Liver (tissue), 9 donors: ENCODE results near the gene ZSWIM4. TPM values are rescaled to one million over a fixed set of nuclear protein-coding genes. Genes with fewer than 3 reads are reported as not detected.

Source experiments
- DNase-seq: peaks from one replicate; pipeline ENCODE4 v3.0.0-alpha.2; 2017; ENCODE audit warnings: low spot score
- H3K27ac ChIP-seq, 2 donors: one replicate each; pipeline ENCODE4 v1.7.0; 2013; ENCODE audit warnings: inconsistent platforms in 2 of 2, low read length in 2 of 2, control low read depth in 1 of 2, low read depth in 1 of 2, mild to moderate bottlenecking in 1 of 2
- H3K27me3 ChIP-seq, 4 donors: one replicate each; pipeline versions ENCODE4 v1.6.1 to v1.7.0; 2013; ENCODE audit warnings: low read length in 3 of 4, inconsistent platforms in 1 of 4, mild to moderate bottlenecking in 1 of 4, moderate library complexity in 1 of 4; ENCODE audit not compliant: control insufficient read depth in 4 of 4, insufficient read depth in 4 of 4
- H3K36me3 ChIP-seq, 4 donors: one replicate each; pipeline versions ENCODE4 v1.6.1 to v1.7.0; 2013; ENCODE audit warnings: low read length in 3 of 4, mild to moderate bottlenecking in 3 of 4, low read depth in 1 of 4, moderate library complexity in 1 of 4; ENCODE audit not compliant: control insufficient read depth in 4 of 4, insufficient read depth in 3 of 4
- H3K4me1 ChIP-seq, 4 donors: one replicate each; pipeline versions ENCODE4 v1.6.1 to v1.7.0; 2013; ENCODE audit warnings: low read length in 3 of 4, mild to moderate bottlenecking in 3 of 4, moderate library complexity in 1 of 4; ENCODE audit not compliant: control insufficient read depth in 4 of 4, insufficient read depth in 4 of 4
- H3K4me3 ChIP-seq, 3 donors: one replicate each; pipeline versions ENCODE4 v1.6.1 to v1.7.0; 2013; ENCODE audit warnings: low read length in 3 of 3, control low read depth in 1 of 3, low read depth in 1 of 3, mild to moderate bottlenecking in 1 of 3
- H3K9ac ChIP-seq, 2 donors: one replicate each; pipeline ENCODE4 v1.7.0; 2013; ENCODE audit warnings: low read length in 2 of 2, mild to moderate bottlenecking in 2 of 2, moderate library complexity in 2 of 2, control low read depth in 1 of 2, low read depth in 1 of 2
- H3K9me3 ChIP-seq, 4 donors: one replicate each; pipeline versions ENCODE4 v1.6.1 to v1.7.0; 2013; ENCODE audit warnings: low read length in 3 of 4; ENCODE audit not compliant: control insufficient read depth in 4 of 4
- CTCF ChIP-seq: fragments of 150-350 bp; IDR thresholded peaks from 2 replicates; pipeline ENCODE4 v1.5.1; 2017; ENCODE audit warnings: improper control_type of control experiment, low read depth, low read length; ENCODE audit not compliant: missing input control
- EGR1 ChIP-seq, 2 donors: IDR thresholded peaks; 2 replicates each; pipeline ENCODE4 v1.6.1; 2016 to 2018; ENCODE audit warnings: antibody characterized with exemption in 2 of 2, low read depth in 2 of 2
- FOXA2 ChIP-seq: IDR thresholded peaks from 2 replicates; pipeline ENCODE4 v1.6.1; 2016; ENCODE audit warnings: antibody characterized with exemption
- GABPA ChIP-seq, 2 donors: IDR thresholded peaks in 1 of 2; conservative IDR thresholded peaks in 1 of 2; 2 replicates each; pipeline ENCODE4 v1.6.1; 2016; ENCODE audit warnings: antibody characterized with exemption in 2 of 2, mild to moderate bottlenecking in 1 of 2, moderate library complexity in 1 of 2
- HNF4A ChIP-seq, 2 donors: conservative IDR thresholded peaks; 2 replicates each; pipeline ENCODE4 v1.6.1; 2016; ENCODE audit warnings: antibody characterized with exemption in 2 of 2, mild to moderate bottlenecking in 2 of 2
- HNF4G ChIP-seq: IDR thresholded peaks from 2 replicates; pipeline ENCODE4 v1.6.1; 2016; ENCODE audit warnings: antibody characterized with exemption
- JUND ChIP-seq, 2 donors: IDR thresholded peaks; 2 replicates each; pipeline ENCODE4 v1.6.1; 2016; ENCODE audit warnings: antibody characterized with exemption in 2 of 2
- MAX ChIP-seq: IDR thresholded peaks from 2 replicates; pipeline ENCODE4 v1.6.1; 2016; ENCODE audit warnings: antibody characterized with exemption
- NR2F2 ChIP-seq: IDR thresholded peaks from 2 replicates; pipeline ENCODE4 v1.6.1; 2016; ENCODE audit warnings: antibody characterized with exemption
- RAD21 ChIP-seq, 2 donors: IDR thresholded peaks; 2 replicates each; pipeline ENCODE4 v1.6.1; 2016; ENCODE audit warnings: antibody characterized with exemption in 2 of 2, mild to moderate bottlenecking in 2 of 2
- RXRA ChIP-seq, 2 donors: IDR thresholded peaks; 2 replicates each; pipeline ENCODE4 v1.6.1; 2017 to 2018; ENCODE audit warnings: antibody characterized with exemption in 2 of 2, mild to moderate bottlenecking in 1 of 2
- SP1 ChIP-seq: IDR thresholded peaks from 2 replicates; pipeline ENCODE4 v1.6.1; 2018; ENCODE audit warnings: antibody characterized with exemption, mild to moderate bottlenecking
- TAF1 ChIP-seq: conservative IDR thresholded peaks from 2 replicates; pipeline ENCODE4 v1.6.1; 2016; ENCODE audit warnings: antibody characterized with exemption, mild to moderate bottlenecking
- YY1 ChIP-seq: IDR thresholded peaks from 2 replicates; pipeline ENCODE4 v1.6.1; 2016; ENCODE audit warnings: antibody characterized with exemption, mild to moderate bottlenecking
- WGBS: extraction: QIAGEN DNeasy Blood & Tissue Kit; methylation state at CpG from one replicate; pipeline ENCODE4 v1.1.7; 2013; 5-methylcytosine and 5-hydroxymethylcytosine counted together
- polyA plus RNA-seq, 2 donors: library from polyadenylated mRNA; stranded (reverse) in 1 of 2; unstranded in 1 of 2; fragments of 200-250 nt in 1 of 2; fragments of >200 nt in 1 of 2; fragmentation: Nextera tagmentation in 1 of 2; extraction: Ambion mirVana in 1 of 2; gene quantifications; one replicate each; pipeline versions ENCODE4 v1.2.1 to v1.2.3, GENCODE V29; 2013 to 2015
- total RNA-seq, 2 donors: library from RNA; depleted of rRNA; stranded (reverse); fragments of >200 nt; gene quantifications; one replicate each; pipeline ENCODE4 v1.2.3, GENCODE V29; 2014
- TF ChIP-seq, protein P1 (sequence below): IDR thresholded peaks from 2 replicates; pipeline ENCODE4 v1.6.1; 2016; ENCODE audit warnings: antibody characterized with exemption
- TF ChIP-seq, protein P2 (sequence below): IDR thresholded peaks from 2 replicates; pipeline ENCODE4 v1.6.1; 2016; ENCODE audit warnings: antibody characterized with exemption, mild to moderate bottlenecking
- TF ChIP-seq, protein P3 (sequence below): IDR thresholded peaks from 2 replicates; pipeline ENCODE4 v1.6.1; 2016; ENCODE audit warnings: antibody characterized with exemption
- donor health status: healthy.
- donor health status: healthy.
- donor health status: healthy.
- donor health status: healthy.
- donor health status: healthy.

The ZSWIM4 gene
- total and polyA plus RNA-seq, 4 donors, result 0.14 to 2.2 (median 1.2) TPM

GRCh38 chr19:13761423-13761822 lies 33.8 kb upstream of the ZSWIM4 start:
- H3K4me1 ChIP-seq, result peaks cover 0 to 15% (median 8%) of the 10 kb centered on the region in 4 donors
- H3K9me3 ChIP-seq, result no peaks in the 10 kb centered on the region
- DNase-seq, result no peak
- H3K36me3 ChIP-seq, result peaks cover 15 to 51% (median 21%) of the 10 kb centered on the region in 4 donors
- no peak overlapping the region for H3K4me3 ChIP-seq
- no peak overlapping the region for H3K9ac ChIP-seq
- no peak for TF ChIP-seq HNF4G
- no peak for TF ChIP-seq SP1
- no peak for TF ChIP-seq YY1
- no peak for TF ChIP-seq TAF1
- TF ChIP-seq GABPA (IDR thresholded peaks at IDR 0.05 in 1 of 2, conservative IDR thresholded peaks at IDR 0.05 in 1 of 2), result no peak
- no peak overlapping the region for H3K27ac ChIP-seq
- 90% methylated on average over 8 of the region's 8 CpGs for WGBS
- H3K27me3 ChIP-seq, result no peaks in the 10 kb centered on the region

GRCh38 chr19:13762635-13763235 lies 32.5 kb upstream of the ZSWIM4 start:
- Histone ChIP-seq H3K4me3 (no peak overlapping the region), H3K4me1 (peaks cover 0 to 15% (median 8%) of the 10 kb centered on the region in 4 donors), H3K27ac (no peak overlapping the region), H3K9me3 (no peaks in the 10 kb centered on the region), H3K27me3 (no peaks in the 10 kb centered on the region), H3K36me3 (peaks cover 13 to 40% (median 17%) of the 10 kb centered on the region in 4 donors), H3K9ac (no peak overlapping the region)
- no peak for DNase-seq
- TF ChIP-seq YY1 (no peak), NR2F2 (no peak), HNF4G (no peak), GABPA (IDR thresholded peaks at IDR 0.05 in 1 of 2, conservative IDR thresholded peaks at IDR 0.05 in 1 of 2) (no peak), MAX (no peak), SP1 (no peak), FOXA2 (no peak), EGR1 (IDR thresholded peaks at IDR 0.05; ENCODE audit: low read depth in 2 of 2) (no peak), TAF1 (no peak), HNF4A (conservative IDR thresholded peaks at IDR 0.05) (no peak), RXRA (IDR thresholded peaks at IDR 0.05) (no peak), JUND (IDR thresholded peaks at IDR 0.05) (no peak), CTCF (no peak), RAD21 (IDR thresholded peaks at IDR 0.05) (no peak)
- TF ChIP-seq, protein P1, sequence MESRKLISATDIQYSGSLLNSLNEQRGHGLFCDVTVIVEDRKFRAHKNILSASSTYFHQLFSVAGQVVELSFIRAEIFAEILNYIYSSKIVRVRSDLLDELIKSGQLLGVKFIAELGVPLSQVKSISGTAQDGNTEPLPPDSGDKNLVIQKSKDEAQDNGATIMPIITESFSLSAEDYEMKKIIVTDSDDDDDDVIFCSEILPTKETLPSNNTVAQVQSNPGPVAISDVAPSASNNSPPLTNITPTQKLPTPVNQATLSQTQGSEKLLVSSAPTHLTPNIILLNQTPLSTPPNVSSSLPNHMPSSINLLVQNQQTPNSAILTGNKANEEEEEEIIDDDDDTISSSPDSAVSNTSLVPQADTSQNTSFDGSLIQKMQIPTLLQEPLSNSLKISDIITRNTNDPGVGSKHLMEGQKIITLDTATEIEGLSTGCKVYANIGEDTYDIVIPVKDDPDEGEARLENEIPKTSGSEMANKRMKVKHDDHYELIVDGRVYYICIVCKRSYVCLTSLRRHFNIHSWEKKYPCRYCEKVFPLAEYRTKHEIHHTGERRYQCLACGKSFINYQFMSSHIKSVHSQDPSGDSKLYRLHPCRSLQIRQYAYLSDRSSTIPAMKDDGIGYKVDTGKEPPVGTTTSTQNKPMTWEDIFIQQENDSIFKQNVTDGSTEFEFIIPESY, result no peak
- TF ChIP-seq, protein P2, sequence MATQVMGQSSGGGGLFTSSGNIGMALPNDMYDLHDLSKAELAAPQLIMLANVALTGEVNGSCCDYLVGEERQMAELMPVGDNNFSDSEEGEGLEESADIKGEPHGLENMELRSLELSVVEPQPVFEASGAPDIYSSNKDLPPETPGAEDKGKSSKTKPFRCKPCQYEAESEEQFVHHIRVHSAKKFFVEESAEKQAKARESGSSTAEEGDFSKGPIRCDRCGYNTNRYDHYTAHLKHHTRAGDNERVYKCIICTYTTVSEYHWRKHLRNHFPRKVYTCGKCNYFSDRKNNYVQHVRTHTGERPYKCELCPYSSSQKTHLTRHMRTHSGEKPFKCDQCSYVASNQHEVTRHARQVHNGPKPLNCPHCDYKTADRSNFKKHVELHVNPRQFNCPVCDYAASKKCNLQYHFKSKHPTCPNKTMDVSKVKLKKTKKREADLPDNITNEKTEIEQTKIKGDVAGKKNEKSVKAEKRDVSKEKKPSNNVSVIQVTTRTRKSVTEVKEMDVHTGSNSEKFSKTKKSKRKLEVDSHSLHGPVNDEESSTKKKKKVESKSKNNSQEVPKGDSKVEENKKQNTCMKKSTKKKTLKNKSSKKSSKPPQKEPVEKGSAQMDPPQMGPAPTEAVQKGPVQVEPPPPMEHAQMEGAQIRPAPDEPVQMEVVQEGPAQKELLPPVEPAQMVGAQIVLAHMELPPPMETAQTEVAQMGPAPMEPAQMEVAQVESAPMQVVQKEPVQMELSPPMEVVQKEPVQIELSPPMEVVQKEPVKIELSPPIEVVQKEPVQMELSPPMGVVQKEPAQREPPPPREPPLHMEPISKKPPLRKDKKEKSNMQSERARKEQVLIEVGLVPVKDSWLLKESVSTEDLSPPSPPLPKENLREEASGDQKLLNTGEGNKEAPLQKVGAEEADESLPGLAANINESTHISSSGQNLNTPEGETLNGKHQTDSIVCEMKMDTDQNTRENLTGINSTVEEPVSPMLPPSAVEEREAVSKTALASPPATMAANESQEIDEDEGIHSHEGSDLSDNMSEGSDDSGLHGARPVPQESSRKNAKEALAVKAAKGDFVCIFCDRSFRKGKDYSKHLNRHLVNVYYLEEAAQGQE, result no peak
- TF ChIP-seq, protein P3, sequence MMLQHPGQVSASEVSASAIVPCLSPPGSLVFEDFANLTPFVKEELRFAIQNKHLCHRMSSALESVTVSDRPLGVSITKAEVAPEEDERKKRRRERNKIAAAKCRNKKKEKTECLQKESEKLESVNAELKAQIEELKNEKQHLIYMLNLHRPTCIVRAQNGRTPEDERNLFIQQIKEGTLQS, result no peak
- WGBS, result 95% methylated on average over 42 of the region's 42 CpGs
